Activated CD4-positive, CD25-positive, alpha-beta regulatory T cell treated with anti-CD3 and anti-CD28 coated beads, Interleukin-2, amount 50 U/mL, for 24 hours (primary cell): ENCODE measurements around the gene ALDH16A1.
A peak's percentile ranks its signal among the peaks of the same experiment; 100 is the strongest.
"Not testable (repeated sequence)": the region's sequence is repeated elsewhere in the genome, so short reads cannot be mapped to it uniquely, and the experiment has no call there.

Experiments used
- ATAC-seq, 2 donors: fragments of 150-1000 bp; cut with Tn5 transposase; one replicate each; pipeline ENCODE4 v1.10.0; 2021; ENCODE audit warnings: mild to moderate bottlenecking in 1 of 2, moderate library complexity in 1 of 2

ALDH16A1 gene

GRCh38 chr19:49465371-49465770, 12.3 kb downstream of the ALDH16A1 start:
- no peak for ATAC-seq

- no peak for ATAC-seq
Measured at GRCh38 chr19:49468199-49468598, 15.2 kb downstream of the ALDH16A1 start.

DNA sequence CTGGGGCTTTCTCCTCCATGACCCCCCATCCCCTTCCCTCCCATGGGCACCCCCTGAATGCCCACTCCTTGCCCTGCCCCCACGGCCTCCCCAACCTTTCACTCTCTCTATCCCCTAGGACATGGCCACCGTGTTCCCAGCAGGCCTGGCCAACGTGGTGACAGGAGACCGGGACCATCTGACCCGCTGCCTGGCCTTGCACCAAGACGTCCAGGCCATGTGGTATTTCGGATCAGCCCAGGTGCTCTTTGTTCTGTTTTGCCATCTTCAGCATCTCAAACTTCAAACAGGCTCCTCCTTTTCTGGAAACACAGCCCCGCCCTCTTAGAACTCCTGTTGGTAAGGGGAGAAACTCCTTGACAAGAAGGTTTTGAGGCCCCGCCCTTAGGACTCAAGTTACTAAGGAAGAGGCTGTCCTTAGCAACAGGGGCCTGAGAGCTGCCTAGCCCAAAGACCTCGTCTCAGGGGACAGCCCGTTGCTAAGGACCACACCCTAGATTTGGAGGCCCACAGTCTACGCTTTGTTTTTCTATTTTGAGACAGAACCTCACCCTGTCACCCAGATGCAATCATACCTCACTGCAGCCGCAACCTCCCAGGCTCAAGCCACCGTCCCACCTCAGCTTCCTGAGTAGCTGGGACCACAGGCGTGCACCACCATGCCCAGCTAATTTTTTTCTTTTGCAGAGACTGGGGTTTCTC, 15.9 kb downstream of the ALDH16A1 start:
- peak; percentile 69 to 77 for ATAC-seq

GRCh38 chr19:49469828-49470614, 17.0 kb downstream of the ALDH16A1 start:
- peak; percentile 34 to 46 for ATAC-seq

DNA sequence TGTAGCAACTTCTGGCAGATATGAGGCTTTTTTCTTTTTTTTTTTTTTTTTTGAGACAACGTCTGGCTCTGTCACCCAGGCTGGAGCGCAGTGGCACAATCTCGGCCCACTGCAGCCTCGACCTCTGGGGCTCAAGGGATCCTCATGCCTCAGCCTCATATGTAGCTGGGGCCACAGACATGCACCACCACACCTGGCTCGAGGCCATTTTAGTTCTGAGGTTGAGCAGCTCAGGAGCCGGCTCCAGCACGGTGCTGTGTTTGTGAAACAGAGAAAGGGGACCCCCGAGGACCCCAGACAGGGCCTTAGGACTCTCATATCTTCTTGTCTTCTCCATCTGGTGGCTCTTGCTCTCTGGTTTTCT, 17.6 kb downstream of the ALDH16A1 start:
- no peak for ATAC-seq

DNA sequence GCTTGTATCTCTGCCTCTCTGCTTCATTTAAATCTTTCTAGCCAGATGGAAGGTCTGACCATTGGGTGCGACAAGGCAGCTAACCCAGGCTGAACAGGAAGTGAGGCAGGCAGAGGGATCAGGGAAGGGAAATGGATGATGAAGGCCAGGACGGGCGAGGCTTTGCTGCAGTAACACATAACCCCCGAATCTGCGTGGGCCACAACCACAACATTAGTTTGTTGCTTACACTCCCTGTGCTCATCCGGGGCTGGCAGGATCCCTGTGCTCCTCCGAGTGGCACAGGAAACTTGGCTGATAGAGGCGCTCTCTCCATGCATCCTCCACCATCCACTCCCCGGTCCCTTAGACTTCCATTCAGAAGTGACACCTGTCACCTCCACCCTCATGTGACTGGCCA, 19.9 kb downstream of the ALDH16A1 start:
- no peak for ATAC-seq

DNA sequence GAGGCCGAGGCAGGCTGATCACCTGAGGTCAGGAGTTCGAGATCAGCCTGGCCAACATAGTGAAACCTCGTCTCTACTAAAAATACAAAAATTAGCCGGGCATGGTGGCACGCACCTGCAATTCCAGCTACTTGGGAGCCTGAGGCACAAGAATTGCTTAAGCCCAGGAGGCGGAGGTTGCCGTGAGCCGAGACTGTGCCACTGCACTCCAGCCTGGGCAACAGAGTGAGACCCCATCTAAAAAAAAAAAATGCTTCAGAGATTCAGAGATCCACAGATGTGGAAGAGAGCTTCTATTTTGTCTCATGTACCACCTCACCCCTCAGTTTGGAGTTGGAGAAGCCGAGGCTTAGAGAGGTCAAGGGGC, 20.5 kb downstream of the ALDH16A1 start:
- not testable (repeated sequence) for ATAC-seq

DNA sequence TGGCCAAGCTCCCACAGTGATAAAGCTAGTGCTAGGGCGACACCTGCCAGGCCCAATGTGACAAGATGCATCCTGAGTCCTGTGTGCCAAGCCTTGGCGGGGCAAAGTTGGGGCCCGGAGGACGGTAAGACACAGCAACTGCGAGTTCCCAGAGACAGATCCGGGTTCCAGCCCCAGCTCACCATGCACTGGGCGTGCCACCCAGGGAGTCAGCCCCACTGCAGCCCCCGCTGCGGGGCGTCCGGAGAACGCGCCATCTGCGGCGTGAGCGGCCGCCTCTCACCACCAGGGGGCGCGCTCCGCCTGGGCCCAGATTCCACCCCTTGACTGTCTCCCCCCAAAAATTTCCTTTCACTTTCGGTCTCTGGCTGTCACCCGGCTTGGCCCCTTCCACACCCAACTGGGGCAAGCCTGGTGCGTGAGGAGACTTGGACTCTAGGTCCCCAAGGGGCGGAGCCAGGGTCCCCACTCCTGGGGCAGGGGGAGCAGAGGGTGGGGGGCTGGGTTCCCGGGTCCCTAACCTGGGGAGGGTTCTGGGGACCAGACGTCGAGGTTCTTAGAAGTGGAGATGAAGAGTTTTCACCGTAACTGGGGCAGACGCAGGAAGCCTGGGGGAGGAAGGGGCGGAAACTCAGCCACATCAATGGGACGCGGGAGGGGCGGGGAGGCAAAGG, 21.0 kb downstream of the ALDH16A1 start, which contains the start of gene FLT3LG:
FLT3LG (plus strand) TSS at position 348 of the 674 bp plus-strand sequence. CDS start 425 bp downstream, outside the sequence.
- peak; percentile 76 to 77 for ATAC-seq

- no peak for ATAC-seq
Measured at GRCh38 chr19:49474542-49474924, 21.5 kb downstream of the ALDH16A1 start.

- no peak for ATAC-seq
Measured at GRCh38 chr19:49475191-49475917, 22.3 kb downstream of the ALDH16A1 start.

DNA sequence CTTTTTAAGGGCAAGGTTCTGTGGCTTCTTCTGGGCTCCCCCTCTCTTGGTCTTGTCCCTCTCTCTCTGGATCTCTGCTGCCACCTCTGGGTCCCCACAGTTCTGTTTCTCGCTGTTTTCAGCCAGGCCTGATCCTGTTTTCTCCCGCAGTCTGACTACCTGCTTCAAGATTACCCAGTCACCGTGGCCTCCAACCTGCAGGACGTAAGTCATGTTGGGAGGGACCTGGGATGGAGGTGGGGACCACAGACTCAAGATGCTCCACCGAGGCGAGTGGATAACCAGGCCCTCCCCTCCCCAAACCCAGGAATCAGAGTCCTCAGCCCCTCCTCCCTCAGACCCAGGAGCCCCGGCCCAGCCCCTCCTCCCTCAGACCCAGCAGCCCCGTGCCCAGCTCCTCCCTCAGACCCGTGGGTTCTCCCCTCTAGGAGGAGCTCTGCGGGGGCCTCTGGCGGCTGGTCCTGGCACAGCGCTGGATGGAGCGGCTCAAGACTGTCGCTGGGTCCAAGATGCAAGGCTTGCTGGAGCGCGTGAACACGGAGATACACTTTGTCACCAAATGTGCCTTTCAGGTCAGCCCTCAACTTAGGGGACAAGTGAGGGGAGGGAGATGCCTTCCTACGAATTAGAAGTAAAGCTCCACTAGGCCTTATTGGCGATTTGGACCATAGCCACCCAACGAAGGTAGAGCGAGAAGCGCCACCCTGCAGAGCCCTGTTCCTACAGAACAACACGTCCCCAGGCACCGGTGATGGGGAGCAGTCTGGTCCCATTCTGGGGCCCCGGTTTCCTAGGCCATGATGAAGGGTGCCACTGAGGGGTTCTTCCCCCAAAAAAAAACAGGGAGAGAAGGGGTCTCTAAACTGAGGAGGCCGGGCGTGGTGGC, 23.2 kb downstream of the ALDH16A1 start:
- peak; percentile 56 to 57 for ATAC-seq

- no peak for ATAC-seq
Measured at GRCh38 chr19:49479975-49480628, 27.1 kb downstream of the ALDH16A1 start.

GRCh38 chr19:49481020-49481683, 28.1 kb downstream of the ALDH16A1 start:
- no peak for ATAC-seq

DNA sequence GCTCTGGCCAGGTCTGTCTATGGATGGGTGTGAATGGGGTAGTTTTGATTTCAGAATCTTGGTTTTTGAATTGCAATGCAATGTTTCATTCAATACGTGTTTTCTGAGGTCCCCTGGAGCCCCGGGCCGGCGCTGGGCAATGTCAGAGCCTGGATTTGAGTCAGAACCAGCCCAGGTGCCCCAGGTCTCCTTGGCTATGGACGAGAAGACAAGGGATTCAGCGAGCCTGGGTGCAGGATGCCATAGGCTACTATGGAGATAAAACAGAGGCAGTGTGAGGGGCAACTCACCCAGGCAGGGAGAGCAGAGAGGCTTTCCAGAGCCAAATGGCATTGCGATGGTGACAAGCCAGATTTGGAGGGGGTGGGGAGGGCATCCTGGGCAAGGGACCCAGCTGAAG, 33.2 kb downstream of the ALDH16A1 start:
- ATAC-seq = no peak

DNA sequence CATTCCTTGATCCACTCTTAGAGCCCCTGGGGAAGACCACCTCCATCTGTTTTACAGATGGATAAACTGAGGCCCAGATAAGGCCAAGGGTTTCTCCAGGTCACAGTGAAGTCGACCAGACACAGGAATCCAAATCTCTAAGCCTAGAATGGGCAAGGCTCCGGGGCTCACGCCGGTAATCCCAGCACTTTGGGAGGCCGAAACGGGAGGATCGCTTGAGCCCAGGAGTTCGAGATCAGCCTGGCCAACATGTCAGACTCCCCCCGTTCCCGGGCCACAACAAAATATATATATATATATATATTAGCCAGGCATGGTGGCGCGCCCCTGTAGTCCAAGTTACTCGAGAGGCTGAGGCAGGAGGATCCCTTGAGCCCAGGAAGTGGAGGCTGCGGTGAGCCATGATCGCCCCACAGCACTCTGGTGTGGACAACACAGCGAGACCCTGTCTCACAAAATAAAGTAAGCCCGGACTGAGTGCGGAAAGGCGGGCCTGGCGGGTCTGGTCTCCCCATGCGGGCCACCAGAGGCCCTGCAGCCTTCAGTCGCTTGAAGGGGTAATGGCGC, 33.8 kb downstream of the ALDH16A1 start:
- no peak for ATAC-seq

DNA sequence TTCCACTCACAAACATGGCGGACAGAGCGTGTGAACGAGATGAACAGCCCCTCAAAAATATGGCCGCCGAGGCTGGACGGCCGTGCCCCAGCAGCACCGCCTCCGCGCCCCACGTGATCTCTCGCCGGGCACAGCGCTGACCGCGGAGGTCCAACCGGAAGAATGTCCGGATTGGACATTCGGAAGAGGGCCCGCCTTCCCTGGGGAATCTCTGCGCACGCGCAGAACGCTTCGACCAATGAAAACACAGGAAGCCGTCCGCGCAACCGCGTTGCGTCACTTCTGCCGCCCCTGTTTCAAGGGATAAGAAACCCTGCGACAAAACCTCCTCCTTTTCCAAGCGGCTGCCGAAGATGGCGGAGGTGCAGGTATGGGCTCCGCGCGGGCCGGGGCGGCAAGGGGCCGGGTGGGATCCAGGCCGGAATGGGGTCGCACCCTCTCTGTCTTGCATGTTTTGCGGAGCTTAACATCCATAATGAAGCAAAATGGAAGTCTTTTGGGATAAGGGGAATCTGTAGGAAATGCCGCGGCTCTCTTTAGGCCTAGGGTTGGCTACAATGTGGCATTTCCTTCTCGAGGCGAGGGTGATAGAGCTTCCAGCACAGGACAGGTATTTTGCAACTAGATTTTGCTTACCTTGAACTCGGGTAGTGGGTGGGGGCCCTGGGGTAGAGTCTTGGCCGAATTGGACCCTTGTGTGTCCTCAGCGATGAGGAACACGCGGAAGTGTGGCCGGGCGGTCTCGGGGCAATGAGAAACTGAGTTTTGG, 34.4 kb downstream of the ALDH16A1 start, which contains the start of gene RPL13A:
RPL13A (plus strand) TSS at position 332 of the 769 bp plus-strand sequence; CDS start at position 354, 22 bp downstream.
- ATAC-seq = peak; percentile 86 to 88

GRCh38 chr19:49488046-49488862, 35.2 kb downstream of the ALDH16A1 start:
- no peak for ATAC-seq

- no peak for ATAC-seq
Measured at GRCh38 chr19:49488863-49489537, 36.0 kb downstream of the ALDH16A1 start.
